Caco-2 (cell line): ENCODE measurements around the gene ABCA7. TPM values are rescaled to one million over a fixed set of nuclear protein-coding genes. Genes with fewer than 3 reads are reported as not detected.

ENCODE experiments used
- BruUV-seq: library from RNA; stranded (reverse); fragments of 400-500 nt; replicated peaks from 2 replicates; lab custom pipeline; 2021; lab: Mats Ljungman, UMichigan
- CTCF ChIA-PET: fragments of 300-600 bp; sonication (Branson Sonifier 250); formaldehyde crosslinking; loops from one replicate; lab custom pipeline; 2022; ENCODE audit warnings: antibody characterized with exemption; lab: Charles Lee
- POLR2A ChIA-PET: fragments of 300-600 bp; sonication (Branson Sonifier 250); formaldehyde crosslinking; loops from one replicate; lab custom pipeline; 2022; ENCODE audit warnings: antibody characterized with exemption; lab: Charles Lee
- DNase-seq, 2 experiments: peaks; one replicate each; pipeline versions ENCODE4 v3.0.0 to v3.0.0-alpha.2; 2020 to 2022
- H3K27me3 ChIP-seq: replicated peaks from 2 replicates; pipeline ENCODE4 v1.6.0; 2011; ENCODE audit warnings: low read length; ENCODE audit not compliant: control insufficient read depth, insufficient read depth
- H3K36me3 ChIP-seq: 2 replicates; pipeline ENCODE4 v1.5.1; 2011; ENCODE audit warnings: low read length; ENCODE audit not compliant: control insufficient read depth, insufficient read depth
- H3K4me1 ChIP-seq: fragments of 250-450 bp; sonication (Bioruptor Pico); 2 replicates; pipeline ENCODE4 v1.5.1; 2020; ENCODE audit warnings: mild to moderate bottlenecking
- H3K4me3 ChIP-seq: 2 replicates; pipeline ENCODE4 v1.5.1; 2011; ENCODE audit warnings: low read depth, mild to moderate bottlenecking, control low read depth, low read length
- H3K9me3 ChIP-seq: fragments of 250-450 bp; sonication (Bioruptor Pico); 2 replicates; pipeline ENCODE4 v1.5.1; 2020; ENCODE audit warnings: mild to moderate bottlenecking, moderate library complexity
- H3K27ac Mint-ChIP-seq: one replicate; pipeline ENCODE4 v1.8.0; 2022; ENCODE audit warnings: mixed read lengths; ENCODE audit not compliant: unreplicated experiment
- H3K27me3 Mint-ChIP-seq: one replicate; pipeline ENCODE4 v1.8.0; 2022; ENCODE audit warnings: mixed read lengths; ENCODE audit not compliant: insufficient read depth, unreplicated experiment
- H3K36me3 Mint-ChIP-seq: one replicate; pipeline ENCODE4 v1.8.0; 2022; ENCODE audit warnings: mild to moderate bottlenecking, mixed read lengths; ENCODE audit not compliant: insufficient read depth, unreplicated experiment
- H3K4me1 Mint-ChIP-seq: one replicate; pipeline ENCODE4 v1.8.0; 2022; ENCODE audit warnings: low read depth, mixed read lengths; ENCODE audit not compliant: unreplicated experiment
- H3K4me3 Mint-ChIP-seq: one replicate; pipeline ENCODE4 v1.8.0; 2022; ENCODE audit warnings: mild to moderate bottlenecking, moderate library complexity, mixed read lengths; ENCODE audit not compliant: unreplicated experiment
- H3K9me3 Mint-ChIP-seq: one replicate; pipeline ENCODE4 v1.8.0; 2022; ENCODE audit warnings: mixed read lengths; ENCODE audit not compliant: unreplicated experiment
- CTCF ChIP-seq, 2 experiments: fragments of 200-600 bp in 1 of 2; IDR thresholded peaks; 1 replicate in 1 of 2; 2 replicates in 1 of 2; pipeline versions ENCODE4 v1.5.1 to v1.8.0; 2011 to 2022; ENCODE audit warnings: antibody characterized with exemption in 1 of 2, control low read depth in 1 of 2, inconsistent platforms in 1 of 2, low read depth in 1 of 2, low read length in 1 of 2, mild to moderate bottlenecking in 1 of 2, moderate library complexity in 1 of 2; ENCODE audit not compliant: insufficient read depth in 1 of 2, severe bottlenecking in 1 of 2, unreplicated experiment in 1 of 2
- intact Hi-C: fragments of 100-400 bp; cut with micrococcal nuclease; formaldehyde crosslinking; loops from one replicate; pipeline ENCODE4 v1.10.0; 2022; ENCODE audit not compliant: unreplicated experiment
- total RNA-seq: library from RNA; stranded (reverse); gene quantifications from 2 replicates; pipeline ENCODE4 v1.2.3, GENCODE V29; 2022

Gene ABCA7
- total RNA-seq, 1 experiment from 2014 or later: 45.9 TPM

- intact Hi-C loops: no loop called here
- no peaks in the 10 kb centered on the region for H3K9me3 ChIP-seq
- H3K4me1 Mint-ChIP-seq: peaks cover 7% of the 10 kb centered on the region
- DNase-seq: no peak
- no peaks in the 10 kb centered on the region for H3K36me3 ChIP-seq
- BruUV-seq: no TSS peak
- H3K27ac Mint-ChIP-seq: no peak overlapping the region
- H3K4me1 ChIP-seq: peaks cover 15% of the 10 kb centered on the region
- H3K27me3 Mint-ChIP-seq: no peaks in the 10 kb centered on the region
- H3K36me3 Mint-ChIP-seq: peaks cover 50% of the 10 kb centered on the region
- POLR2A ChIA-PET: interaction anchor here (3.3 kb wide), 1 partner anchor 37 kb away, joined by 19 read pairs; the partner anchor contains the start of gene GPX4
- no peak overlapping the region for H3K4me3 Mint-ChIP-seq
- CTCF ChIA-PET: no interaction called here
- H3K4me3 ChIP-seq: no peak overlapping the region
- no peaks in the 10 kb centered on the region for H3K9me3 Mint-ChIP-seq
- H3K27me3 ChIP-seq: no peaks in the 10 kb centered on the region
- no peak for TF ChIP-seq CTCF (IDR thresholded peaks at IDR 0.05; ENCODE audit: insufficient read depth in 1 of 2, low read depth in 1 of 2, low read length in 1 of 2, severe bottlenecking in 1 of 2, unreplicated experiment in 1 of 2)
Observed at GRCh38 chr19:1067341-1067957, 27.5 kb downstream of the ABCA7 start.

- no peak for DNase-seq
- TF ChIP-seq CTCF (IDR thresholded peaks at IDR 0.05; ENCODE audit: insufficient read depth in 1 of 2, low read depth in 1 of 2, low read length in 1 of 2, severe bottlenecking in 1 of 2, unreplicated experiment in 1 of 2): no peak
- Histone ChIP-seq H3K9me3 (no peaks in the 10 kb centered on the region), H3K36me3 (no peaks in the 10 kb centered on the region), H3K4me1 (peaks cover 15% of the 10 kb centered on the region), H3K4me3 (no peak overlapping the region), H3K27me3 (no peaks in the 10 kb centered on the region)
- Mint-ChIP-seq H3K27ac (peak overlapping the region; percentile 21), H3K36me3 (peaks cover 53% of the 10 kb centered on the region), H3K4me1 (peaks cover 7% of the 10 kb centered on the region), H3K9me3 (no peaks in the 10 kb centered on the region), H3K4me3 (no peak overlapping the region), H3K27me3 (no peaks in the 10 kb centered on the region)
- intact Hi-C loops: no loop called here
- ChIA-PET POLR2A (no interaction called here), CTCF (no interaction called here)
- BruUV-seq: no TSS peak
Observed at GRCh38 chr19:1068009-1069001, 28.4 kb downstream of the ABCA7 start.

GRCh38 chr19:1069009-1069779, 29.3 kb downstream of the ABCA7 start:
- no peaks in the 10 kb centered on the region for H3K9me3 Mint-ChIP-seq
- intact Hi-C loops: no loop called here
- ChIA-PET CTCF (no interaction called here), POLR2A (no interaction called here)
- H3K4me3 Mint-ChIP-seq: no peak overlapping the region
- no TSS peak for BruUV-seq
- H3K4me1 ChIP-seq: peaks cover 12% of the 10 kb centered on the region
- H3K9me3 ChIP-seq: no peaks in the 10 kb centered on the region
- TF ChIP-seq CTCF (IDR thresholded peaks at IDR 0.05; ENCODE audit: insufficient read depth in 1 of 2, low read depth in 1 of 2, low read length in 1 of 2, severe bottlenecking in 1 of 2, unreplicated experiment in 1 of 2): no peak
- peaks cover 7% of the 10 kb centered on the region for H3K4me1 Mint-ChIP-seq
- H3K36me3 ChIP-seq: no peaks in the 10 kb centered on the region; the same call in 1 of the 2 replicates
- no peak overlapping the region for H3K4me3 ChIP-seq
- no peaks in the 10 kb centered on the region for H3K27me3 ChIP-seq
- DNase-seq: no peak
- no peaks in the 10 kb centered on the region for H3K27me3 Mint-ChIP-seq
- peak overlapping the region; percentile 21 for H3K27ac Mint-ChIP-seq
- peaks cover 50% of the 10 kb centered on the region for H3K36me3 Mint-ChIP-seq
